A375 (cell line): ENCODE results near the gene CBX4. TPM values are rescaled to one million over a fixed set of nuclear protein-coding genes. Genes with fewer than 3 reads are reported as not detected.

Experiments used
- total RNA-seq: library from RNA; depleted of rRNA; stranded (reverse); fragments of >200 nt; shearing (Covaris generic); gene quantifications from 2 replicates; pipeline ENCODE4 v1.2.3, GENCODE V29; 2014; rRNA removed

Gene CBX4
- 75.9 and 80.2 TPM in 2 replicates for total RNA-seq

GRCh38 chr17:79839356-79840268 is at the start of gene CBX4:
CBX4 (minus strand) TSS chr17:79839440; CDS start chr17:79839251, 189 bp downstream.

GRCh38 chr17:79796763-79797491 is 42.3 kb downstream of the CBX4 start, which contains the start of gene CBX8:
CBX8 (minus strand) TSS chr17:79797077; CDS start chr17:79796998, 79 bp downstream.

Other genes starting within 250 kb of the CBX4 start
- not detected in 2 replicates for gene RBFOX3, start 228.4 kb downstream of the CBX4 start, total RNA-seq
- not detected in 2 replicates for gene ENPP7, start 108.5 kb downstream of the CBX4 start, total RNA-seq
- 11.4 and 13.8 TPM in 2 replicates for gene CBX2, start 61.3 kb downstream of the CBX4 start, total RNA-seq
- gene CBX8, start 42.4 kb downstream of the CBX4 start, total RNA-seq = 9.6 and 12.8 TPM in 2 replicates
- gene TBC1D16, start 196.4 kb upstream of the CBX4 start, total RNA-seq = 18.7 and 19.2 TPM in 2 replicates
- gene CCDC40, start 197.2 kb upstream of the CBX4 start, total RNA-seq = 6.7 and 8.1 TPM in 2 replicates